ENCODE data around the gene CTAGE8.
"Not testable (repeated sequence)": the region's sequence is repeated elsewhere in the genome, so short reads cannot be mapped to it uniquely, and the experiment has no call there.

Gene CTAGE8

GRCh38 chr7:144256112-144256511 is 13.0 kb downstream of the CTAGE8 start:
- Histone ChIP-seq H2AFZ (ENCODE audit: insufficient read depth, low read length, poor library complexity) (no peak overlapping the region), H3K79me2 (ENCODE audit: control insufficient read depth, insufficient read depth, low read length, poor library complexity) (no peaks in the 10 kb centered on the region), H3K4me3 (ENCODE audit: low read depth, low read length) (no peak overlapping the region), H3K23ac (ENCODE audit: low read length) (no peak overlapping the region), H3K4me1 (ENCODE audit: control insufficient read depth in 1 of 2, insufficient read depth in 2 of 2, low read length in 2 of 2) (no peaks in the 10 kb centered on the region), H3K9ac (ENCODE audit: low read length) (no peak overlapping the region), H3K4ac (ENCODE audit: low read depth, low read length) (no peak overlapping the region), H3K27ac (ENCODE audit: low read depth, low read length) (no peak overlapping the region), H4K8ac (ENCODE audit: low read depth, low read length) (no peak overlapping the region), H2BK12ac (ENCODE audit: low read length) (no peak overlapping the region), H3K18ac (ENCODE audit: low read length) (no peak overlapping the region), H4K91ac (ENCODE audit: low read depth, low read length) (no peak overlapping the region), H2BK5ac (ENCODE audit: low read depth, low read length, poor library complexity) (no peak overlapping the region), H4K12ac (ENCODE audit: low read depth, low read length) (no peak overlapping the region), H3K14ac (ENCODE audit: low read length) (no peak overlapping the region), H3K79me1 (ENCODE audit: low read length) (no peaks in the 10 kb centered on the region), H3K4me2 (ENCODE audit: low read length) (no peak overlapping the region), H3K27me3 (ENCODE audit: insufficient read depth, low read length) (no peaks in the 10 kb centered on the region), H2BK120ac (ENCODE audit: insufficient read depth, low read length, poor library complexity) (no peak overlapping the region), H2AK5ac (ENCODE audit: low read length) (no peak overlapping the region), H3K36me3 (ENCODE audit: control insufficient read depth in 1 of 2, insufficient read depth in 2 of 2, low read length in 2 of 2) (no peaks in the 10 kb centered on the region), H3K9me3 (ENCODE audit: insufficient read depth, low read depth, low read length) (no peaks in the 10 kb centered on the region)
- DNase-seq = peak in 1 of 2 donors; percentile 5
- WGBS (ENCODE audit: extremely low coverage, insufficient coverage, insufficient read length) = no CpG with 5 or more reads among the region's 3 CpGs

DNA sequence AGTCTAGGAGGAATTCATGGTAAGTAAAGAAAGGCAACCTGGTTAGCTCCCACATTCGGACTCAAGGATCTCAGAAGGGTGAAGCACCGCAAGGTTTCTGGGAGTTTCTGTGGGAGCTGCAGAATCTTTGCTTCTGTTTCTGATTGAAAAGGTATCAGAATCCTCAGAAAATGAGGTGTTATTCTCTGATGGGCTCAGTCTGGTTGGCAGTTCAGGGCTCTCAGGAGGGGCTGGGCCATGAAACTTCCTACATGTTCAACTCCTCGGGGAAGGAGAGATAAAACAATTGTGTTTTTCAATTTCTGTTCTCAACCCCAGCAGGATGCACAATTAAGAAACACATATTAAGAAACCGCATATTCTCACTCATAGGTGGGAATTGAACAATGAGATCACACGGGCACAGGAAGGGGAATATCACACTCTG is 13.6 kb downstream of the CTAGE8 start:
- DNase-seq = no peak
- Histone ChIP-seq H3K18ac (ENCODE audit: low read length) (no peak overlapping the region), H3K27me3 (ENCODE audit: insufficient read depth, low read length) (no peaks in the 10 kb centered on the region), H3K14ac (ENCODE audit: low read length) (no peak overlapping the region), H3K9me3 (ENCODE audit: insufficient read depth, low read depth, low read length) (no peaks in the 10 kb centered on the region), H3K4ac (ENCODE audit: low read depth, low read length) (no peak overlapping the region), H2BK5ac (ENCODE audit: low read depth, low read length, poor library complexity) (no peak overlapping the region), H3K4me1 (ENCODE audit: control insufficient read depth in 1 of 2, insufficient read depth in 2 of 2, low read length in 2 of 2) (no peaks in the 10 kb centered on the region), H3K23ac (ENCODE audit: low read length) (no peak overlapping the region), H2AK5ac (ENCODE audit: low read length) (no peak overlapping the region), H3K4me2 (ENCODE audit: low read length) (no peak overlapping the region), H3K79me1 (ENCODE audit: low read length) (no peaks in the 10 kb centered on the region), H2BK120ac (ENCODE audit: insufficient read depth, low read length, poor library complexity) (no peak overlapping the region), H3K27ac (ENCODE audit: low read depth, low read length) (no peak overlapping the region), H2AFZ (ENCODE audit: insufficient read depth, low read length, poor library complexity) (no peak overlapping the region), H3K9ac (ENCODE audit: low read length) (no peak overlapping the region), H3K4me3 (ENCODE audit: low read depth, low read length) (no peak overlapping the region), H2BK12ac (ENCODE audit: low read length) (no peak overlapping the region), H3K36me3 (ENCODE audit: control insufficient read depth in 1 of 2, insufficient read depth in 2 of 2, low read length in 2 of 2) (no peaks in the 10 kb centered on the region), H4K91ac (ENCODE audit: low read depth, low read length) (no peak overlapping the region), H4K12ac (ENCODE audit: low read depth, low read length) (no peak overlapping the region), H3K79me2 (ENCODE audit: control insufficient read depth, insufficient read depth, low read length, poor library complexity) (no peaks in the 10 kb centered on the region), H4K8ac (ENCODE audit: low read depth, low read length) (no peak overlapping the region)
- no CpG with 5 or more reads among the region's 5 CpGs for WGBS (ENCODE audit: extremely low coverage, insufficient coverage, insufficient read length)

GRCh38 chr7:144252307-144252706 is 16.8 kb downstream of the CTAGE8 start:
- not testable (repeated sequence) for H2BK5ac ChIP-seq (ENCODE audit: low read depth, low read length, poor library complexity); H3K4ac ChIP-seq (ENCODE audit: low read depth, low read length); H2BK120ac ChIP-seq (ENCODE audit: insufficient read depth, low read length, poor library complexity); H3K79me2 ChIP-seq (ENCODE audit: control insufficient read depth, insufficient read depth, low read length, poor library complexity); H4K8ac ChIP-seq (ENCODE audit: low read depth, low read length); H3K9me3 ChIP-seq (ENCODE audit: insufficient read depth, low read depth, low read length); H3K27me3 ChIP-seq (ENCODE audit: insufficient read depth, low read length); H3K23ac ChIP-seq (ENCODE audit: low read length); H3K4me1 ChIP-seq (ENCODE audit: control insufficient read depth in 1 of 2, insufficient read depth in 2 of 2, low read length in 2 of 2); H2AFZ ChIP-seq (ENCODE audit: insufficient read depth, low read length, poor library complexity); H3K9ac ChIP-seq (ENCODE audit: low read length); H3K27ac ChIP-seq (ENCODE audit: low read depth, low read length); H3K36me3 ChIP-seq (ENCODE audit: control insufficient read depth in 1 of 2, insufficient read depth in 2 of 2, low read length in 2 of 2); H3K4me3 ChIP-seq (ENCODE audit: low read depth, low read length); H3K14ac ChIP-seq (ENCODE audit: low read length); H3K4me2 ChIP-seq (ENCODE audit: low read length); H4K91ac ChIP-seq (ENCODE audit: low read depth, low read length); H3K79me1 ChIP-seq (ENCODE audit: low read length); H2BK12ac ChIP-seq (ENCODE audit: low read length); H3K18ac ChIP-seq (ENCODE audit: low read length); DNase-seq; H2AK5ac ChIP-seq (ENCODE audit: low read length); H4K12ac ChIP-seq (ENCODE audit: low read depth, low read length)
- no CpG with 5 or more reads among the region's 4 CpGs for WGBS (ENCODE audit: extremely low coverage, insufficient coverage, insufficient read length)

- not testable (repeated sequence) for H3K79me1 ChIP-seq (ENCODE audit: low read length); H3K4me2 ChIP-seq (ENCODE audit: low read length); H3K4me3 ChIP-seq (ENCODE audit: low read depth, low read length); H3K23ac ChIP-seq (ENCODE audit: low read length); H3K4me1 ChIP-seq (ENCODE audit: control insufficient read depth in 1 of 2, insufficient read depth in 2 of 2, low read length in 2 of 2); H3K79me2 ChIP-seq (ENCODE audit: control insufficient read depth, insufficient read depth, low read length, poor library complexity); H4K91ac ChIP-seq (ENCODE audit: low read depth, low read length); H3K14ac ChIP-seq (ENCODE audit: low read length); H3K9me3 ChIP-seq (ENCODE audit: insufficient read depth, low read depth, low read length); H2BK12ac ChIP-seq (ENCODE audit: low read length); H3K27ac ChIP-seq (ENCODE audit: low read depth, low read length); H4K8ac ChIP-seq (ENCODE audit: low read depth, low read length); H3K4ac ChIP-seq (ENCODE audit: low read depth, low read length); H2BK120ac ChIP-seq (ENCODE audit: insufficient read depth, low read length, poor library complexity); DNase-seq; H3K18ac ChIP-seq (ENCODE audit: low read length); H3K9ac ChIP-seq (ENCODE audit: low read length); H3K27me3 ChIP-seq (ENCODE audit: insufficient read depth, low read length); H2AK5ac ChIP-seq (ENCODE audit: low read length); H2BK5ac ChIP-seq (ENCODE audit: low read depth, low read length, poor library complexity); H3K36me3 ChIP-seq (ENCODE audit: control insufficient read depth in 1 of 2, insufficient read depth in 2 of 2, low read length in 2 of 2); H2AFZ ChIP-seq (ENCODE audit: insufficient read depth, low read length, poor library complexity); H4K12ac ChIP-seq (ENCODE audit: low read depth, low read length)
- no CpG with 5 or more reads among the region's 1 CpG for WGBS (ENCODE audit: extremely low coverage, insufficient coverage, insufficient read length)
Measured at GRCh38 chr7:144247674-144248330, 21.3 kb downstream of the CTAGE8 start.

Data from trophoblast cell (in vitro differentiated cells and primary cell).